ENCODE measurements around the gene PLCB3.

PLCB3 gene

GRCh38 chr11:64276653-64277431 is 25.5 kb downstream of the PLCB3 start:
- no peak overlapping the region for H3K4me2 ChIP-seq (ENCODE audit: low read depth, low read length)
- no peak overlapping the region for H2AFZ ChIP-seq (ENCODE audit: low read length)
- H3K27ac ChIP-seq (ENCODE audit: low read length): no peak overlapping the region

GRCh38 chr11:64278576-64279190 is 27.4 kb downstream of the PLCB3 start:
- Histone ChIP-seq H3K4me2 (ENCODE audit: low read depth, low read length) (no peak overlapping the region), H3K79me2 (ENCODE audit: low read length) (peaks cover 28% of the 10 kb centered on the region), H2AFZ (ENCODE audit: low read length) (no peak overlapping the region), H3K27ac (ENCODE audit: low read length) (no peak overlapping the region), H3K4me1 (ENCODE audit: low read length) (peaks cover 7% of the 10 kb centered on the region), H3K9me3 (replicated peaks; ENCODE audit: insufficient read depth, low read length) (no peaks in the 10 kb centered on the region), H4K20me1 (ENCODE audit: insufficient read depth, low read length) (no peaks in the 10 kb centered on the region), H3K27me3 (replicated peaks; ENCODE audit: insufficient read depth, low read length) (no peaks in the 10 kb centered on the region), H3F3A (ENCODE audit: insufficient read depth, low read length) (peaks cover 2% of the 10 kb centered on the region; the same call in 1 of the 2 replicates), H3K36me3 (replicated peaks; ENCODE audit: insufficient read depth, low read length) (peaks cover 3% of the 10 kb centered on the region; the same call in 1 of the 2 replicates), H3K9ac (ENCODE audit: low read length) (no peak overlapping the region), H3K9me2 (replicated peaks; ENCODE audit: insufficient read depth, low read length) (no peaks in the 10 kb centered on the region), H3K4me3 (ENCODE audit: low read length) (no peak overlapping the region)
- TF ChIP-seq EZH2phosphoT487 (IDR thresholded peaks at IDR 0.05; ENCODE audit: low read length): no peak
- TF ChIP-seq CTCF (IDR thresholded peaks at IDR 0.05; ENCODE audit: low read length): no peak
- TF ChIP-seq EZH2 (optimal IDR thresholded peaks at IDR 0.05; ENCODE audit: low read depth, low read length): no peak
- DNase-seq: no peak

More at GRCh38 chr11:64276653-64277431, 25.5 kb downstream of the PLCB3 start:
- no peaks in the 10 kb centered on the region for H4K20me1 ChIP-seq (ENCODE audit: insufficient read depth, low read length)
- DNase-seq: peak; percentile 0
- H3F3A ChIP-seq (ENCODE audit: insufficient read depth, low read length): peaks cover 7% of the 10 kb centered on the region
- 0 out of 2 replicates have a peak, but pooled peaks cover 1% of the 10 kb centered on the region for H3K4me1 ChIP-seq (ENCODE audit: low read length)
- no peak for TF ChIP-seq CTCF (IDR thresholded peaks at IDR 0.05; ENCODE audit: low read length)
- peaks cover 3% of the 10 kb centered on the region; the same call in 1 of the 2 replicates for H3K36me3 ChIP-seq (replicated peaks; ENCODE audit: insufficient read depth, low read length)
- H3K9me3 ChIP-seq (replicated peaks; ENCODE audit: insufficient read depth, low read length): no peaks in the 10 kb centered on the region
- no peak overlapping the region for H3K4me3 ChIP-seq (ENCODE audit: low read length)
- peaks cover 17% of the 10 kb centered on the region for H3K79me2 ChIP-seq (ENCODE audit: low read length)
- H3K9ac ChIP-seq (ENCODE audit: low read length): no peak overlapping the region
- no peaks in the 10 kb centered on the region for H3K9me2 ChIP-seq (replicated peaks; ENCODE audit: insufficient read depth, low read length)
- no peaks in the 10 kb centered on the region for H3K27me3 ChIP-seq (replicated peaks; ENCODE audit: insufficient read depth, low read length)

DNA sequence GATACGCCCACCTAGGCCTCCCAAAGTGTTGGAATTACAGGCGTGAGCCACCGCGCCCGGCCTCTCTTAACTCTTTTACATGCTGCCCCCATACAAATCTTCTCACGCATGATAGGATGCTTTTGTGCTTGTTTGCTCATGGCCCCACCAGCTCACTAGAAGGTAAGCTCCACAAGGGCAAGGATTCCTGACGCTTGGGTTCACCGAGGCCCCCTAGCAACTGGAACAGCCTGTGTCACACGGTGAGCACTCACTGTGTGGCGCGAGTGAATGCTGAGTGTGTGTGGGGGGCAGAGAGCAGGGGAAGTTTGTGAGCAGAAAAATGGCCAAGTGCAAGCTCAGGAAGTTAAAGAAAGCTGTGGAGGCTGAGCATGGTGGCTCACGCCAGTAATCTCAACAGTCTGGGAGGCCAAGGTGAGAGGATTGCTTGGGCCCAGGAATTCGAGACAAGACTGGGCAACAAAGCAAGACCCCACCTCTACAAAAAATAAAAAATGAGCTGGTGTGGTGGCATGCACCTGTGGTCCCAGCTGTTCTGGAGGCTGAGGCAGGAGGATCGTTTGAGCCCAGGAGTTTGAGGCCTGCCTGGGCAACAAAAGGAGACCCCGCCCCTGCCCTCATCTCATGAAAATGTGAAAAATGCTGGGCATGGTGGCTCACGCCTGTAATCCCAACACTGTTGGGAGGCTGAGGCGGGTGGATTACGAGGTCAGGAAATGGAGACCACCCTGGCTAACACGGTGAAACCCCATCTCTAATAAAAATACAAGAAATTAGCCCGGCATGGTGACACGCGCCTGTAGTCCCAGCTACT is 30.8 kb downstream of the PLCB3 start:
- Histone ChIP-seq H3F3A (ENCODE audit: insufficient read depth, low read length) (peaks cover 7% of the 10 kb centered on the region), H3K79me2 (ENCODE audit: low read length) (peaks cover 33% of the 10 kb centered on the region), H3K4me3 (ENCODE audit: low read length) (no peak overlapping the region), H3K9me2 (replicated peaks; ENCODE audit: insufficient read depth, low read length) (no peaks in the 10 kb centered on the region), H3K27me3 (replicated peaks; ENCODE audit: insufficient read depth, low read length) (no peaks in the 10 kb centered on the region), H2AFZ (ENCODE audit: low read length) (no peak overlapping the region), H3K9ac (ENCODE audit: low read length) (no peak overlapping the region), H3K9me3 (replicated peaks; ENCODE audit: insufficient read depth, low read length) (no peaks in the 10 kb centered on the region), H3K36me3 (replicated peaks; ENCODE audit: insufficient read depth, low read length) (no peaks in the 10 kb centered on the region), H3K4me1 (ENCODE audit: low read length) (peaks cover 10% of the 10 kb centered on the region), H3K4me2 (ENCODE audit: low read depth, low read length) (no peak overlapping the region), H4K20me1 (ENCODE audit: insufficient read depth, low read length) (no peaks in the 10 kb centered on the region), H3K27ac (ENCODE audit: low read length) (no peak overlapping the region)
- TF ChIP-seq EZH2 (optimal IDR thresholded peaks at IDR 0.05; ENCODE audit: low read depth, low read length): no peak
- no peak for TF ChIP-seq EZH2phosphoT487 (IDR thresholded peaks at IDR 0.05; ENCODE audit: low read length)
- no peak for TF ChIP-seq CTCF (IDR thresholded peaks at IDR 0.05; ENCODE audit: low read length)
- DNase-seq: no peak

Data from MM.1S (cell line).